IMR-90 (cell line): ENCODE measurements around the gene KBTBD4. TPM values are rescaled to one million over a fixed set of nuclear protein-coding genes. Genes with fewer than 3 reads are reported as not detected.

Experiments
- ATAC-seq: fragments of 200-7000 bp; cut with Tn5 transposase; 2 replicates; pipeline ENCODE4 v1.9.1; 2020; ENCODE audit warnings: low read depth, mild to moderate bottlenecking, moderate library complexity
- BruUV-seq: library from RNA; stranded (reverse); fragments of 400-500 nt; replicated peaks from 2 replicates; lab custom pipeline; 2021; lab: Mats Ljungman, UMichigan
- CTCF ChIA-PET: fragments of 300-600 bp; formaldehyde crosslinking; extraction: SDS; loops from one replicate; lab custom pipeline; 2021; ENCODE audit warnings: antibody characterized with exemption; lab: Yijun Ruan, JAX
- POLR2A ChIA-PET: fragments of 300-600 bp; sonication (Branson Sonifier 250); formaldehyde crosslinking; loops from one replicate; lab custom pipeline; 2022; ENCODE audit warnings: antibody characterized with exemption; ENCODE audit not compliant: unreplicated experiment; lab: Charles Lee
- DNase-seq: peaks from one replicate; pipeline ENCODE4 v3.0.0; 2013
- H2AFZ ChIP-seq: replicated peaks from 2 replicates; pipeline ENCODE3; 2013; ENCODE audit warnings: low read length, mild to moderate bottlenecking; ENCODE audit not compliant: poor library complexity
- H2AK5ac ChIP-seq: 2 replicates; pipeline ENCODE4 v1.6.1; 2013; ENCODE audit warnings: low read depth, low read length, inconsistent platforms
- H2AK9ac ChIP-seq: replicated peaks from 2 replicates; pipeline ENCODE3; 2013; ENCODE audit warnings: mild to moderate bottlenecking, low read depth, low read length, moderate library complexity; ENCODE audit not compliant: poor library complexity
- H2BK120ac ChIP-seq: 2 replicates; pipeline ENCODE4 v1.6.1; 2013; ENCODE audit warnings: low read depth, low read length, inconsistent platforms
- H2BK15ac ChIP-seq: 3 replicates; pipeline ENCODE4 v1.6.1; 2013; ENCODE audit warnings: low read depth, low read length, inconsistent platforms
- H2BK20ac ChIP-seq: 2 replicates; pipeline ENCODE4 v1.6.1; 2013; ENCODE audit warnings: low read depth, mild to moderate bottlenecking, inconsistent platforms, low read length, moderate library complexity
- H2BK5ac ChIP-seq: 2 replicates; pipeline ENCODE4 v1.6.1; 2013; ENCODE audit warnings: mild to moderate bottlenecking, low read depth, low read length, inconsistent platforms; ENCODE audit not compliant: poor library complexity, severe bottlenecking
- H3K14ac ChIP-seq: replicated peaks from 2 replicates; pipeline ENCODE4 v1.6.1; 2013; ENCODE audit warnings: low read depth, low read length, inconsistent platforms
- H3K18ac ChIP-seq: 2 replicates; pipeline ENCODE4 v1.6.1; 2013; ENCODE audit warnings: low read depth, low read length, control low read depth
- H3K23ac ChIP-seq: 2 replicates; pipeline ENCODE4 v1.6.1; 2013; ENCODE audit warnings: low read depth, low read length, inconsistent platforms
- H3K27ac ChIP-seq: 2 replicates; pipeline ENCODE4 v1.5.1; 2013; ENCODE audit warnings: mild to moderate bottlenecking, control low read depth, low read length; ENCODE audit not compliant: insufficient read depth
- H3K27me3 ChIP-seq: 2 replicates; pipeline ENCODE4 v1.6.1; 2013; ENCODE audit warnings: low read length; ENCODE audit not compliant: control insufficient read depth, insufficient read depth
- H3K36me3 ChIP-seq: 2 replicates; pipeline ENCODE4 v1.6.1; 2013; ENCODE audit warnings: low read length, mixed read lengths; ENCODE audit not compliant: control insufficient read depth, insufficient read depth
- H3K4ac ChIP-seq: 2 replicates; pipeline ENCODE4 v1.6.1; 2013; ENCODE audit warnings: low read depth, low read length, inconsistent platforms
- H3K4me1 ChIP-seq: 2 replicates; pipeline ENCODE4 v1.6.1; 2013; ENCODE audit warnings: low read length, mixed read lengths; ENCODE audit not compliant: control insufficient read depth, insufficient read depth
- H3K4me2 ChIP-seq: 2 replicates; pipeline ENCODE4 v1.6.1; 2013; ENCODE audit warnings: low read depth, mild to moderate bottlenecking, control low read depth, low read length, moderate library complexity
- H3K4me3 ChIP-seq: 2 replicates; pipeline ENCODE4 v1.5.1; 2013; ENCODE audit warnings: low read depth, mild to moderate bottlenecking, control low read depth, low read length, moderate library complexity; ENCODE audit not compliant: insufficient read depth
- H3K56ac ChIP-seq: 2 replicates; pipeline ENCODE4 v1.6.1; 2013; ENCODE audit warnings: low read length, inconsistent platforms; ENCODE audit not compliant: insufficient read depth; ENCODE audit errors: extremely low read depth
- H3K79me1 ChIP-seq, 2 experiments: 2 replicates each; pipeline ENCODE4 v1.6.1; 2013; ENCODE audit warnings: low read length in 2 of 2, inconsistent platforms in 1 of 2, low read depth in 1 of 2
- H3K9ac ChIP-seq: 2 replicates; pipeline ENCODE4 v1.6.1; 2013; ENCODE audit warnings: low read depth, low read length, control low read depth
- H3K9me1 ChIP-seq: 2 replicates; pipeline ENCODE4 v1.6.1; 2013; ENCODE audit warnings: low read length, inconsistent platforms; ENCODE audit not compliant: insufficient read depth
- H3K9me3 ChIP-seq: 2 replicates; pipeline ENCODE4 v1.6.1; 2013; ENCODE audit warnings: low read length; ENCODE audit not compliant: control insufficient read depth, insufficient read depth
- H4K20me1 ChIP-seq: 2 replicates; pipeline ENCODE4 v1.6.1; 2013; ENCODE audit warnings: low read length, inconsistent platforms; ENCODE audit not compliant: insufficient read depth
- H4K5ac ChIP-seq: 2 replicates; pipeline ENCODE4 v1.6.1; 2013; ENCODE audit warnings: mild to moderate bottlenecking, low read depth, low read length, control low read depth
- H4K8ac ChIP-seq, 2 experiments: 2 replicates each; pipeline ENCODE4 v1.6.1; 2013; ENCODE audit warnings: low read depth in 2 of 2, low read length in 2 of 2, control low read depth in 1 of 2, inconsistent platforms in 1 of 2
- H4K91ac ChIP-seq: 2 replicates; pipeline ENCODE4 v1.6.1; 2013; ENCODE audit warnings: low read depth, low read length, inconsistent platforms; ENCODE audit not compliant: insufficient read depth
- BHLHE40 ChIP-seq: fragments of 150-350 bp; IDR thresholded peaks from 2 replicates; pipeline ENCODE4 v1.6.1; 2016; ENCODE audit warnings: mild to moderate bottlenecking, low read depth, low read length
- MAZ ChIP-seq: IDR thresholded peaks from 2 replicates; pipeline ENCODE4 v1.6.1; 2012; ENCODE audit warnings: low read depth, mild to moderate bottlenecking, low read length, improper control_type of control experiment, moderate library complexity, borderline replicate concordance
- RFX5 ChIP-seq: IDR thresholded peaks from 2 replicates; pipeline ENCODE4 v1.8.0; 2012; ENCODE audit warnings: low read depth, mild to moderate bottlenecking, low read length, moderate library complexity
- WGBS, 2 experiments: methylation state at CpG; one replicate each; pipeline versions ENCODE4 v1.1.5 to v1.1.7; 2013; ENCODE audit warnings: missing lambda C conversion rate in 2 of 2; ENCODE audit not compliant: insufficient read length in 1 of 2; ENCODE audit errors: extremely low coverage in 2 of 2; 5-methylcytosine and 5-hydroxymethylcytosine counted together
- dilution Hi-C: fragments of 300-500 bp; cut with HindIII; formaldehyde crosslinking; loops from one replicate; pipeline ENCODE4 v1.14.3; 2018; ENCODE audit warnings: low sequenced_read_pairs; ENCODE audit not compliant: unreplicated experiment
- in situ Hi-C: fragments of 300-500 bp; cut with MboI; formaldehyde crosslinking; loops from 3 replicates; pipeline ENCODE4 v1.14.3; 2019; ENCODE audit warnings: low sequenced_read_pairs, inconsistent platforms, mixed read lengths
- intact Hi-C: fragments of 100-400 bp; cut with micrococcal nuclease; formaldehyde crosslinking; loops from 2 replicates; pipeline ENCODE4 v1.10.0; 2022
- polyA plus RNA-seq, 3 experiments: library from polyadenylated mRNA; depleted of rRNA; stranded (reverse); fragments of >200 nt; gene quantifications; 2 replicates each; pipeline ENCODE4 v1.2.3, GENCODE V29; 2012; ENCODE audit warnings: low replicate concordance in 1 of 3
- total RNA-seq: library from RNA; depleted of rRNA; stranded (reverse); fragments of >200 nt; gene quantifications from 2 replicates; pipeline ENCODE4 v1.2.3, GENCODE V29; 2012

Gene KBTBD4
- total and polyA plus RNA-seq, 2 of the 4 experiments (the other 2 are of a cell fraction) = 14.9 to 41.6 TPM

DNA sequence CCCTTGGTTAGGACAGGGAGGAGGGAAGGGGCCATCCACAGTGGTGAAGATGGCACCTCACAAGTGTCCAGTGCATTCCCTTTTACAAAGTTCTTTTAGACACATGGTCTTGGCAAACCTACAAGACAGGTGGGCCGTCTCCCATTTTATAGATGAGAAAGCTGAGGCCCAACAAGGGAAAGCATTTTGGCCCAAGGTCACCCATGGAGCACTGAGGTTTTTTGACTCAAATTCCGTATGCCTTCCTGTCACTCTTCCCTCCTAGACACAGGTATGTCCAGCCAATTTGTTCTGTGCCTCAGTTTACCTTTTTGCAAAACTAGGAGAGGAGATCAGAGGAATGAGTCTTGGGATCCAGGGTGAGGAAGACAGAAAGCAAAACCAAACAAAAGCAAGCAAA, 14.2 kb upstream of the KBTBD4 start:
- Histone ChIP-seq H3K4me3 (no peak overlapping the region), H3K4ac (no peak overlapping the region), H3K9me3 (peaks cover 3% of the 10 kb centered on the region), H3K23ac (no peak overlapping the region), H4K5ac (no peak overlapping the region), H2BK20ac (no peak overlapping the region), H2AK5ac (no peak overlapping the region), H2BK120ac (no peak overlapping the region), H3K4me2 (no peak overlapping the region), H3K79me1 (no peaks in the 10 kb centered on the region), H3K27ac (no peak overlapping the region), H4K20me1 (no peaks in the 10 kb centered on the region), H3K56ac (no peak overlapping the region), H3K36me3 (no peaks in the 10 kb centered on the region), H2AFZ (no peak overlapping the region), H2AK9ac (no peak overlapping the region), H3K27me3 (peaks cover 57% of the 10 kb centered on the region), H4K8ac (no peak overlapping the region), H3K18ac (no peak overlapping the region), H4K91ac (no peak overlapping the region), H3K14ac (no peak overlapping the region), H2BK15ac (no peak overlapping the region), H3K4me1 (no peaks in the 10 kb centered on the region), H3K9me1 (no peaks in the 10 kb centered on the region), H3K9ac (no peak overlapping the region), H2BK5ac (no peak overlapping the region)
- in situ Hi-C loops (no loop called here), dilution Hi-C loops (no loop called here), intact Hi-C loops (no loop called here)
- ATAC-seq = no peak
- no TSS peak for BruUV-seq
- no peak for DNase-seq
- POLR2A ChIA-PET = no interaction called here
- WGBS, 2 experiments = no CpG with 5 or more reads among the region's 2 CpGs
- no peak for TF ChIP-seq MAZ
- TF ChIP-seq BHLHE40 = no peak
- no peak for TF ChIP-seq RFX5
- CTCF ChIA-PET = no interaction called here
